ENCODE results near the gene E2F8. TPM values are rescaled to one million over a fixed set of nuclear protein-coding genes. Genes with fewer than 3 reads are reported as not detected.
A peak's percentile ranks its signal among the peaks of the same experiment; 100 is the strongest.
"Not testable (repeated sequence)": the region's sequence is repeated elsewhere in the genome, so short reads cannot be mapped to it uniquely, and the experiment has no call there.

Gene E2F8
- total and polyA plus RNA-seq, 11 donors, result 0.84 to 6.6 (median 3.3) TPM

DNA sequence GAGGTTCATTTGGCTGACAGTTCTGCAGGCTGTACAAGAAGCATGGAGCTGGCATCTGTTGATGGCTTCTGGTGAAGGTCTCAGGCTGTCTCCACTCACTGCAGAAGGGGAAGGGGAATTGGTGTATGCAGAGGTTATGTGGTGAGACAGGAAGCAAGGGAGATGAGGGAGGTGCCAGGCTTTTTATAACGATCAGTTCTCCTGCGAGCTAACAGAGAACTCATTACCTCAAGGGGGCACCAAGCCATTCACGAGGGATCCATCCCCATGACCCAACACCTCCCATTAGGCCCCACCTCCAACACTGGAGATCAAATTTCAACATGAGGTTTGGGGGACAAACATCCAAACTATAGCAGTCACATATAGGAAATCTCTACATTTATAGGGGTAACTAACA is 38.7 kb upstream of the E2F8 start:
- ATAC-seq, result no peak
- no peak for TF ChIP-seq POLR2A (IDR thresholded peaks at IDR 0.05)
- TF ChIP-seq, protein P1, sequence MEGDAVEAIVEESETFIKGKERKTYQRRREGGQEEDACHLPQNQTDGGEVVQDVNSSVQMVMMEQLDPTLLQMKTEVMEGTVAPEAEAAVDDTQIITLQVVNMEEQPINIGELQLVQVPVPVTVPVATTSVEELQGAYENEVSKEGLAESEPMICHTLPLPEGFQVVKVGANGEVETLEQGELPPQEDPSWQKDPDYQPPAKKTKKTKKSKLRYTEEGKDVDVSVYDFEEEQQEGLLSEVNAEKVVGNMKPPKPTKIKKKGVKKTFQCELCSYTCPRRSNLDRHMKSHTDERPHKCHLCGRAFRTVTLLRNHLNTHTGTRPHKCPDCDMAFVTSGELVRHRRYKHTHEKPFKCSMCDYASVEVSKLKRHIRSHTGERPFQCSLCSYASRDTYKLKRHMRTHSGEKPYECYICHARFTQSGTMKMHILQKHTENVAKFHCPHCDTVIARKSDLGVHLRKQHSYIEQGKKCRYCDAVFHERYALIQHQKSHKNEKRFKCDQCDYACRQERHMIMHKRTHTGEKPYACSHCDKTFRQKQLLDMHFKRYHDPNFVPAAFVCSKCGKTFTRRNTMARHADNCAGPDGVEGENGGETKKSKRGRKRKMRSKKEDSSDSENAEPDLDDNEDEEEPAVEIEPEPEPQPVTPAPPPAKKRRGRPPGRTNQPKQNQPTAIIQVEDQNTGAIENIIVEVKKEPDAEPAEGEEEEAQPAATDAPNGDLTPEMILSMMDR (IDR thresholded peaks at IDR 0.05), result no peak
- DNase-seq, result no peak
- Histone ChIP-seq H3K36me3 (no peaks in the 10 kb centered on the region), H3K27ac (no peak overlapping the region), H3K4me3 (no peak overlapping the region), H3K27me3 (no peaks in the 10 kb centered on the region), H3K4me1 (peaks cover 0 to 6% (median 0%) of the 10 kb centered on the region in 12 donors), H3K9me3 (no peaks in the 10 kb centered on the region)
- intact Hi-C loops (cut with DNase I), result no loop called here
- 42 to 53% (median 46%) methylated on average over 3 of the region's 3 CpGs for WGBS, 4 donors

DNA sequence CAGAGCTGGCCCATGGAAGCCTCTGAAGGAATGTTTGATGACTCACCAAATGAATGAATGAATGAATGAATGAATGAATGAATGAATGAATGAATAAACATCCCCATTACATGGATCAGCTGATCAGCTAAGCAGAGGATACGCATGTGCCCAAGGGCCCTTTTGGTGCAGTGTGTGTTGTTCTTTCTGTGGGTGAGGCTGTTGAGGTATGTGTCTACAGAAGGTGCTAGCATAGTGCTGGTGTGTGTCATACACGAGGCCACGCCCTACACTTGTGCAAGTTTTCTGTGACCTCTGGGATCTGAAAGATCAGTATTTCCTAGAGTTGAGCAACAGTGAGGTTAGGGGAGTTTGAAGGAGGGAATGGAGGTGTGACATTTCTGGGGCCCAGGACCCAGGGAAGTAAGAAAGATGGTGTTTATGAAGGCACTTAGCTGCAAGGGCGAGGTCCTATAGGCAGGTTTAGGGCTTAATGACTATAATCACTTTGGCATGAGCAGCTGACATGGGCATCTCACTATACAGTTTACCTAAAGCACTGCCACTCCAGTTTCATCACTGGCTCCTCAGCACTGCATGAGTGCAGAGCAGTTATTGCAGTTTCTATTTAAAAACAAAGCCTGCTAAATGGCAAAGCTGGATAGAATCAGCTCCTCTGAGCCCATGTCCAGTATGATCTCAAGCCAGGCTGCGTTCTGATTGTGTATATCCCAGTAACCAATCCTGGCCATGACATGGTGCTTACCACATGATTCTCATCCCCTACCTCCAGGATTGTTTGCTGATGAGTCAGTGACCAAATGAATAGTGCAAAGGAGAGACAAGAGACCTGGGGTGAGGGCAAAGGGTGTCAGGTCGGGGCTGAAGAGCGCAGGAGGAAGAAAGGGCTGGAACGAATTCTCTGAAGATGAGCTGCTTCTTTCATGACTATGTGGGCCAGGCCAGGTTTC is 36.4 kb upstream of the E2F8 start:
- no peaks in the 10 kb centered on the region for H3K27me3 ChIP-seq
- peaks cover 0 to 6% (median 0%) of the 10 kb centered on the region in 12 donors for H3K4me1 ChIP-seq
- H3K9me3 ChIP-seq, result no peaks in the 10 kb centered on the region
- 77 to 86% (median 83%) methylated on average over 8 of the region's 8 CpGs for WGBS, 4 donors
- no peak for TF ChIP-seq POLR2A (IDR thresholded peaks at IDR 0.05)
- TF ChIP-seq, protein P1 (IDR thresholded peaks at IDR 0.05), result no peak
- H3K36me3 ChIP-seq, result no peaks in the 10 kb centered on the region
- ATAC-seq (peak in 3 of 4 donors; percentile 15 to 39 (median 39)), DNase-seq (no peak)
- intact Hi-C loops (cut with DNase I), result no loop called here
- H3K27ac ChIP-seq, result no peak overlapping the region
- no peak overlapping the region for H3K4me3 ChIP-seq

DNA sequence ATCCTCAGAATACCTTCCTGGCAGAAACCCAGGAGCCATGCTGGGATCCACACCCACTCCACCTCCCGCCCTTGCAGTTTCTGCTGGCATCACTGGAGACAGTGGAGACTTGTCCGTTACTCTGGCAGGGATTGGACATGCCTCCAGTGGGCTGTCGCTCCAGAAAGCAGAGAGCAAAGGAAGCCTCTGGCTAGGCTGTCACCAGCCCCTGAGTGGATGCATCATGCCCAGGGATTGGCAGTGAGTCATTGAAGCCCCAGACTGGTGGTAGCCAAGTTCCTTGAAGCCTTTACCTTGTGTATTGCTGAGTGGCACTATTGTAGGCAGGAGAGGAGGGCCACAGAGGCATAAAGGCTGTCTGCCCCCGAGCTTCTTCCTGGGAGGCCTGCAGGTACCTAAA is 34.8 kb upstream of the E2F8 start:
- Histone ChIP-seq H3K36me3 (no peaks in the 10 kb centered on the region), H3K4me1 (peaks cover 0 to 6% (median 0%) of the 10 kb centered on the region in 12 donors), H3K4me3 (no peak overlapping the region), H3K27ac (no peak overlapping the region), H3K27me3 (peaks cover 0 to 1% (median 0%) of the 10 kb centered on the region in 9 donors), H3K9me3 (no peaks in the 10 kb centered on the region)
- ATAC-seq, result no peak
- 76 to 91% (median 82%) methylated on average over 3 to 4 of the region's 4 CpGs for WGBS, 4 donors
- intact Hi-C loops (cut with DNase I), result no loop called here
- no peak for TF ChIP-seq POLR2A (IDR thresholded peaks at IDR 0.05)
- TF ChIP-seq, protein P1 (IDR thresholded peaks at IDR 0.05), result no peak
- DNase-seq, result no peak

DNA sequence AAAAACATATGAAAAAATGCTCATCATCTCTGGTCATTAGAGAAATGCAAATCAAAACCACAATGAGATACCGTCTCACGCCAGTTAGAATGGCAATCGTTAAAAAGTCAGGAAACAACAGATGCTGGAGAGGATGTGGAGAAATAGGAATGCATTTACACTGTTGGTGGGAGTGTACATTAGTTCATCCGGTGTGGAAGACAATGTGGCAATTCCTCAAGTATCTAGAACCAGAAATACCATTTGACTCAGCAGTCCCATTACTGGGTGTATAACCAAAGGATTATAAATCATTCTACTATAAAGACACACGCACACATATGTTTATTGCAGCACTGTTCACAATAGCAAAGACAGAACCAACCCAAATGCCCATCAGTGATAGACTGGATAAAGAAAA is 32.5 kb upstream of the E2F8 start:
- H3K4me1 ChIP-seq; H3K36me3 ChIP-seq; H3K27ac ChIP-seq; intact Hi-C loops (cut with DNase I); H3K9me3 ChIP-seq; H3K4me3 ChIP-seq; ATAC-seq; DNase-seq: not testable (repeated sequence)
- H3K27me3 ChIP-seq, result peaks cover 0 to 11% (median 0%) of the 10 kb centered on the region in 9 donors
- 70 to 78% (median 75%) methylated on average over 5 of the region's 5 CpGs for WGBS, 4 donors

Data from heart left ventricle (tissue), 16 donors.